ENCODE data around the gene KDM4C. TPM values are rescaled to one million over a fixed set of nuclear protein-coding genes. Genes with fewer than 3 reads are reported as not detected.

KDM4C gene
- total RNA-seq, 1 donor from 2014 or later: 14.7 TPM

GRCh38 chr9:6715755-6716643 lies 41.8 kb upstream of the KDM4C start:
- Histone ChIP-seq H3K27me3 (ENCODE audit: control insufficient read depth, insufficient read depth, low read length) (no peaks in the 10 kb centered on the region), H3K4me3 (ENCODE audit: low read depth, low read length) (peak overlapping the region; percentile 38), H3K36me3 (ENCODE audit: control insufficient read depth, insufficient read depth, low read length) (no peaks in the 10 kb centered on the region)
- TF ChIP-seq CTCF (IDR thresholded peaks at IDR 0.05; ENCODE audit: insufficient read depth, low read length, poor library complexity, severe bottlenecking): no peak
- DNase-seq (ENCODE audit: low read depth): no peak

GRCh38 chr9:6716766-6717165 lies 41.0 kb upstream of the KDM4C start:
- no peak overlapping the region for H3K4me3 ChIP-seq (ENCODE audit: low read depth, low read length)
- no peak for DNase-seq (ENCODE audit: low read depth)

GRCh38 chr9:6723881-6724420 lies 33.8 kb upstream of the KDM4C start:
- DNase-seq (ENCODE audit: low read depth): no peak
- Histone ChIP-seq H3K36me3 (ENCODE audit: control insufficient read depth, insufficient read depth, low read length) (no peaks in the 10 kb centered on the region), H3K4me3 (ENCODE audit: low read depth, low read length) (no peak overlapping the region), H3K27me3 (ENCODE audit: control insufficient read depth, insufficient read depth, low read length) (no peaks in the 10 kb centered on the region)
- TF ChIP-seq CTCF (IDR thresholded peaks at IDR 0.05; ENCODE audit: insufficient read depth, low read length, poor library complexity, severe bottlenecking): no peak

More at GRCh38 chr9:6716766-6717165, 41.0 kb upstream of the KDM4C start:
- TF ChIP-seq CTCF (IDR thresholded peaks at IDR 0.05; ENCODE audit: insufficient read depth, low read length, poor library complexity, severe bottlenecking): no peak
- Histone ChIP-seq H3K36me3 (ENCODE audit: control insufficient read depth, insufficient read depth, low read length) (no peaks in the 10 kb centered on the region), H3K27me3 (ENCODE audit: control insufficient read depth, insufficient read depth, low read length) (no peaks in the 10 kb centered on the region)

GRCh38 chr9:6733257-6733656 lies 24.5 kb upstream of the KDM4C start:
- no peak for TF ChIP-seq CTCF (IDR thresholded peaks at IDR 0.05; ENCODE audit: insufficient read depth, low read length, poor library complexity, severe bottlenecking)
- H3K4me3 ChIP-seq (ENCODE audit: low read depth, low read length): no peak overlapping the region
- no peaks in the 10 kb centered on the region for H3K27me3 ChIP-seq (ENCODE audit: control insufficient read depth, insufficient read depth, low read length)
- no peaks in the 10 kb centered on the region for H3K36me3 ChIP-seq (ENCODE audit: control insufficient read depth, insufficient read depth, low read length)
- no peak for DNase-seq (ENCODE audit: low read depth)

- H3K27me3 ChIP-seq (ENCODE audit: control insufficient read depth, insufficient read depth, low read length): no peaks in the 10 kb centered on the region
- H3K36me3 ChIP-seq (ENCODE audit: control insufficient read depth, insufficient read depth, low read length): no peaks in the 10 kb centered on the region
- H3K4me3 ChIP-seq (ENCODE audit: low read depth, low read length): no peak overlapping the region
- TF ChIP-seq CTCF (IDR thresholded peaks at IDR 0.05; ENCODE audit: insufficient read depth, low read length, poor library complexity, severe bottlenecking): no peak
- no peak for DNase-seq (ENCODE audit: low read depth)
Measured at GRCh38 chr9:6733831-6734230, 23.9 kb upstream of the KDM4C start.

Measured in kidney epithelial cell (primary cell).